SK-N-MC (cell line): Measurements from ENCODE around the gene TRPV6.

ENCODE experiments used
- DNase-seq: peaks from one replicate; pipeline ENCODE4 v3.0.0-alpha.2; 2011; ENCODE audit warnings: low read depth, low spot score
- H3K27ac ChIP-seq: fragments of 200-600 bp; sonication (generic); 2 replicates; pipeline ENCODE4 v1.5.1; 2016; ENCODE audit warnings: mixed run types
- H3K36me3 ChIP-seq: fragments of 200-600 bp; sonication (generic); 2 replicates; pipeline ENCODE4 v1.6.1; 2017; ENCODE audit warnings: antibody characterized with exemption, low read length, mixed read lengths; ENCODE audit not compliant: insufficient read depth
- H3K4me3 ChIP-seq: fragments of 200-600 bp; sonication (generic); 2 replicates; pipeline ENCODE4 v1.5.1; 2016
- H3K9ac ChIP-seq: fragments of 200-600 bp; sonication (generic); 2 replicates; pipeline ENCODE4 v1.8.0; 2017; ENCODE audit warnings: mixed run types, mixed read lengths; ENCODE audit not compliant: insufficient read length
- H3K9me3 ChIP-seq: fragments of 200-600 bp; sonication (generic); 2 replicates; pipeline ENCODE4 v1.6.1; 2017; ENCODE audit warnings: low read depth, mild to moderate bottlenecking, antibody characterized with exemption, low read length, moderate library complexity, mixed read lengths
- EZH2 ChIP-seq: fragments of 200-600 bp; sonication (generic); IDR thresholded peaks from one replicate; pipeline ENCODE4 v1.6.1; 2017; ENCODE audit warnings: antibody characterized with exemption
- FOXP2 ChIP-seq: optimal IDR thresholded peaks from 2 replicates; pipeline ENCODE3; 2011; ENCODE audit warnings: mild to moderate bottlenecking, moderate library complexity; ENCODE audit not compliant: insufficient read depth; ENCODE audit errors: extremely low read length, control extremely low read depth
- POLR2AphosphoS5 ChIP-seq: IDR thresholded peaks from 2 replicates; pipeline ENCODE4 v1.6.1; 2012; ENCODE audit warnings: mild to moderate bottlenecking, low read depth, low read length, borderline replicate concordance

TRPV6 gene

GRCh38 chr7:142885311-142886230 lies at the start of gene TRPV6:
TSS of gene TRPV6 (minus strand) at chr7:142885745.
- TF ChIP-seq EZH2 (no peak), FOXP2 (no peak), POLR2AphosphoS5 (no peak)
- Histone ChIP-seq H3K36me3 (no peaks in the 10 kb centered on the region), H3K27ac (no peak within 1 kb of the TSS), H3K4me3 (no peak within 1 kb of the TSS), H3K9ac (no peak within 1 kb of the TSS), H3K9me3 (no peaks in the 10 kb centered on the region)
- no peak for DNase-seq

- Histone ChIP-seq H3K9ac (no peak overlapping the region), H3K9me3 (no peaks in the 10 kb centered on the region), H3K4me3 (no peak overlapping the region), H3K27ac (no peak overlapping the region), H3K36me3 (no peaks in the 10 kb centered on the region)
- DNase-seq = no peak
- TF ChIP-seq FOXP2 (no peak), POLR2AphosphoS5 (no peak), EZH2 (no peak)
Observed at GRCh38 chr7:142934056-142934455, 48.5 kb upstream of the TRPV6 start.

- DNase-seq = no peak
- Histone ChIP-seq H3K9me3 (no peaks in the 10 kb centered on the region), H3K36me3 (no peaks in the 10 kb centered on the region), H3K9ac (no peak within 1 kb of the TSS), H3K4me3 (no peak within 1 kb of the TSS), H3K27ac (no peak within 1 kb of the TSS)
- TF ChIP-seq FOXP2 (no peak), POLR2AphosphoS5 (no peak), EZH2 (no peak)
Observed at GRCh38 chr7:142933624-142934023, 48.1 kb upstream of the TRPV6 start, which contains the start of gene TRPV5. TSS of gene TRPV5 (minus strand) at chr7:142933746. CDS start at chr7:142933459, 287 bp downstream.

- no peaks in the 10 kb centered on the region for H3K9me3 ChIP-seq
- H3K36me3 ChIP-seq = no peaks in the 10 kb centered on the region
- no peak overlapping the region for H3K27ac ChIP-seq
- no peak overlapping the region for H3K9ac ChIP-seq
- no peak for DNase-seq
- TF ChIP-seq POLR2AphosphoS5 (no peak), EZH2 (no peak), FOXP2 (no peak)
- H3K4me3 ChIP-seq = no peak overlapping the region
Observed at GRCh38 chr7:142933092-142933475, 47.5 kb upstream of the TRPV6 start.

DNA sequence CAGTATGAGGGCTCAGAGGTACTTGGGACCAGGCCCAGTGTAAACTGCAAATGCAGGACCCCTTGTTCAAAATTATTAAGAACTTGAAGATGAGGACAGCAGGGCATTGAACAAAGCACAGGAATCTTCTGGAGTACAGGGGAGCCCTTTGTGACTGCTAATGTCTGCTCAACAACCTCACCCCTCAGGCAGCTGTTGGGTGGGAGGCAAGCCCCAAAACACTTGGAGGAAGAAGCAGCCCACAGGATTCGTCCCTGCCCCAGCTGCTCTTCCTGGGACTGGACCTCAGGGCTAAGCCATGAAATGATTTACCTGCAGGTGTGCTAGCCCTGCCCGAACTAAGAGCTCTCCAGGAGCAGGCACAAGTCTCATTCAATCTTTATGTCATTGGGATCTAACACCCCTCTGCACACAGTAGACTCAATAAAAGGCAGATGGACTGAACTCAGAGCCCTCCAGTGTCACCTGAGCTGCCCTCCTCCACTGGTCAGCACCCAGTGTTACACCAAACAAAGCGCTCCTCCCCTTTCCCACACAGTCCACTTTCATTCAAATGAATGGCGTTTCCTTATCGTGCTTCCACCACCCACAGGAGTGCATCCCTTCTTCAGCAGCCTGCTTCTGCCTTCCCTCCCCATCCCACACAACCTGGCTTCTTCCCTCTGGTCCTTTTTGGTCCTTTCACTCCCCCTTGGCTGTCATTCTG lies 47.0 kb upstream of the TRPV6 start:
- H3K9ac ChIP-seq = no peak overlapping the region
- H3K4me3 ChIP-seq = no peak overlapping the region
- H3K9me3 ChIP-seq = no peaks in the 10 kb centered on the region
- TF ChIP-seq FOXP2 = no peak
- TF ChIP-seq EZH2 = no peak
- no peak for TF ChIP-seq POLR2AphosphoS5
- H3K27ac ChIP-seq = no peak overlapping the region
- no peaks in the 10 kb centered on the region for H3K36me3 ChIP-seq
- no peak for DNase-seq

DNA sequence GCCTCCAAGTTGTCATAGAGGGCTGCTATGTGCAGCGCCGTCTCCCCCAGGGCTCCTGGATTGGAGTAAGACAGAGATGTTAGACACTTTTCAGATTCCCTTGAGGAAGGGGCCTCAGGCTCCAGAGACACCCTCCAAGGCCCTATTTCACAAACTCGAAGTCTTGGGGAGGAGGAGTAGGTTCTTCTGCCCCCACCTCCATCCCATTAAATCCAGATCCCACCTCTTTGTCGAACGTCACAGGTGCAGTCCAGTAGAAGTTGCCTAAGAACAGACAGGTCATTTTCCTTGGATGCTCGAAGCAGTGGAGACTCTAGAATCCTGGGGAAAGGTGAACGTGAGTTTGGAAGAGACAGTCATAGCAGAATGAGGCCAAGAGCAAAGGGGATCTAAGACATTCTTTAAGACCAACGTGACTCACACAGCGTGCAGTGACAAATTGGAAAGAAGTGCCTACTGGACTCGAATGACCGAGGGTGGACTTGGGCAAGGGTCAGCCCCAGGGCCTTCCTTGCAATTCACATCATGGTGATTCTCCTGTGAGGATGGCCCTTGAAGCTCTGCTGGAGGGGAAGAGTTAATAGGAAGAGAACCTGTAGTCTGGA lies 44.7 kb upstream of the TRPV6 start:
- Histone ChIP-seq H3K9me3 (no peaks in the 10 kb centered on the region), H3K36me3 (no peaks in the 10 kb centered on the region), H3K4me3 (no peak overlapping the region), H3K9ac (no peak overlapping the region), H3K27ac (no peak overlapping the region)
- TF ChIP-seq FOXP2 (no peak), EZH2 (no peak), POLR2AphosphoS5 (no peak)
- DNase-seq = no peak

- TF ChIP-seq POLR2AphosphoS5 (no peak), FOXP2 (no peak), EZH2 (no peak)
- H3K4me3 ChIP-seq = no peak overlapping the region
- H3K9ac ChIP-seq = no peak overlapping the region
- DNase-seq = no peak
- H3K9me3 ChIP-seq = no peaks in the 10 kb centered on the region
- H3K27ac ChIP-seq = no peak overlapping the region
- H3K36me3 ChIP-seq = no peaks in the 10 kb centered on the region
Observed at GRCh38 chr7:142927949-142928348, 42.4 kb upstream of the TRPV6 start.
